ENCODE measurements around the gene PHTF2. TPM values are rescaled to one million over a fixed set of nuclear protein-coding genes. Genes with fewer than 3 reads are reported as not detected.

The PHTF2 gene
- total RNA-seq, 1 experiment from 2014 or later, result 26.7 TPM

DNA sequence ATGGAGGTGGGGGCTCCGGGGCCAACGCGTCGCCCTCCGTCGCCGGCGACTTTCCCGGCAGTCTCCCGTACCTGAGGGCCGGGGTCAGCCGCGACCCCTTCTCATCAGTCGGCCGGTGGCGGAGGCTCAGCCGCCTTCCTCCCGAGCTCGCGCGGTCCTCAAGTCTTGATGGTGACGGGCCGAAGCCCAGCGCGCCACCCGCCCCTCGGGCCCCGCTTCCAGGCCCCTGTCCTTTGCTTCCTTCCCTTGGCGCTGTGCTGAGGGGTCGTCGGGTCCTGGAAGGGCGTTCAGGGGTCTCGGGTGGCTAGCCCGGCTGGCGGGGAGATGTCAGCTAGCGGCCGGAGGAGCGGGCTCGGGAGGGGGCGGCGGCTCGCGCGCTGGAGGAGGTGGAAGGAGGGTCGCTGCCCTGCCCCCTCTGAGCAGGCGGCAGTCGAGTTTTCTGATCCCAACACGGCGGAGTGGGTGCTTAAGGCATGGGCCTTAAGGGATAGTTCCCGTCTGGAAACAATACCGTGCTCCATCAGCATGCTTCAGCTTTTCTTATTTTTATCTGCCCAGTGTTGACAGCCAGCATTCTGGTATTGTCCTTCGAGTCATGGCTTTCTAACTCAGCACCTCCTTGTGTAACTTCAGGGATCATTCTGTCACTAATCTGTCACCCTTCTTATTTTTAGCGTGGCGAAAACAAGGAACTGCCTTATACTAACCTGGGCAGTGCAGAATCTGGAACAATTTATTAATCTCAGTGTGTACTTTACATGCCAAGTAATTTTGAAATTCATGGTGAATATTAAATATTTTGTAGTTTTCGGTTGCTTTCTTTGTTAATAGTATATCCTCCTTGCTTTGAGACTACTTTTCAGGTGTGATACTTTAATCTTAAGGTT is 748 bp downstream of the PHTF2 start:
- ChIA-PET CTCF (interaction anchor here (1.7 kb wide), 1 partner anchor 148 kb away, joined by 4 read pairs; no protein-coding TSS in a partner anchor), RAD21 (ENCODE audit: low non-redundant PET in 1 of 2, low total read pairs in 2 of 2, uncharacterized antibody in 2 of 2, unreplicated experiment in 2 of 2) (no interaction called here), POLR2A (interaction anchor here (0.8 kb wide), 1 partner anchor 35 kb away, joined by 3 read pairs; no protein-coding TSS in a partner anchor)
- intact Hi-C loops (cut with micrococcal nuclease), result no loop called here
- H3K9me2 ChIP-seq (ENCODE audit: insufficient read depth), result no peaks in the 10 kb centered on the region
- H3K4me2 ChIP-seq (ENCODE audit: low read length), result peak overlapping the region; percentile 82
- no peaks in the 10 kb centered on the region for H3K36me3 ChIP-seq (ENCODE audit: control insufficient read depth in 1 of 2, insufficient read depth in 2 of 2, low read length in 2 of 2)
- H4K20me1 ChIP-seq (ENCODE audit: insufficient read depth), result no peaks in the 10 kb centered on the region
- H3K27me3 ChIP-seq (ENCODE audit: insufficient read depth, low read length), result no peaks in the 10 kb centered on the region
- ATAC-seq (no peak), DNase-seq (ENCODE audit: low read depth, low spot score) (peak; percentile 6)
- no peak overlapping the region for H2AFZ ChIP-seq (ENCODE audit: low read depth, low read length, poor library complexity, severe bottlenecking)
- TF ChIP-seq CBX3 (IDR thresholded peaks at IDR 0.05; ENCODE audit: low read depth) (no peak), CEBPB (IDR thresholded peaks at IDR 0.05; ENCODE audit: low read depth) (no peak), TCF7L2 (IDR thresholded peaks at IDR 0.05; ENCODE audit: borderline replicate concordance, extremely low read depth, insufficient read depth, insufficient read length) (no peak), SIN3A (IDR thresholded peaks at IDR 0.05; ENCODE audit: low read depth) (peak; percentile 37; the same call in 1 of the 2 replicates), EGR1 (IDR thresholded peaks at IDR 0.05; ENCODE audit: low read depth) (no peak), RAD21 (IDR thresholded peaks at IDR 0.05; ENCODE audit: low read depth) (no peak), ZFX (IDR thresholded peaks at IDR 0.05) (peak; percentile 44; the same call in 1 of the 2 replicates)
- H3K9me3 ChIP-seq (ENCODE audit: control insufficient read depth in 1 of 2, insufficient read depth in 1 of 2, low read depth in 1 of 2, low read length in 2 of 2), result no peaks in the 10 kb centered on the region
- peak overlapping the region; percentile 88 to 95 for H3K4me3 ChIP-seq (replicated peaks in 1 of 2; ENCODE audit: low read depth in 1 of 2, low read length in 2 of 2)
- peaks cover 80% of the 10 kb centered on the region for H3K79me2 ChIP-seq (ENCODE audit: insufficient read depth, low read length)
- no TSS peak for BruUV-seq (replicated peaks)
- H3K27ac ChIP-seq (ENCODE audit: low read depth, low read length), result peak overlapping the region; percentile 76
- peak overlapping the region; percentile 77 for H3K9ac ChIP-seq (ENCODE audit: low read length)
- peaks cover 3 to 17% of the 10 kb centered on the region in 2 experiments; a peak in 3 of 4 replicates for H3K4me1 ChIP-seq (ENCODE audit: control insufficient read depth in 1 of 2, insufficient read depth in 2 of 2, low read length in 2 of 2)

DNA sequence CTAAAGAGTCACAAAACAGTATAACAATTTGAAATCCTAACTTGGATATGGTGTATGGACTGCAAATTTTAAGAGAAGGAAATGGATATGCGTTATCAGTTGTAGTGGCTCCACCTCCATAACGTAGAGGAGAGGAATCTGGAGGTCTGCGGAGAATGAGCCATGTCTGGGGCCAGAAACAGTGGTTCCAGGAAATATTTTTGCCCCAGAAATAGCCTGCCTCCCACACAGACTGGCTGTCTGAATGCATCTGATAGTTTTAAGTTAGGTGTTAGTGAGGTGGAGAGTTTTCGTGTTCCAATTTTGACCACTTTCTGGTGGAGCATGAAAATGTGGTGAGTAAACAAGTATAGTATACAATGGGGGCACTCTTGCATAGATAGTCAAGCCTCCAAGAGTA is 1.6 kb downstream of the PHTF2 start:
- intact Hi-C loops (cut with micrococcal nuclease), result no loop called here
- ChIA-PET RAD21 (ENCODE audit: low non-redundant PET in 1 of 2, low total read pairs in 2 of 2, uncharacterized antibody in 2 of 2, unreplicated experiment in 2 of 2) (no interaction called here), POLR2A (no interaction called here), CTCF (no interaction called here)
- Histone ChIP-seq H3K9me2 (ENCODE audit: insufficient read depth) (no peaks in the 10 kb centered on the region), H3K79me2 (ENCODE audit: insufficient read depth, low read length) (peaks cover 77% of the 10 kb centered on the region), H2AFZ (ENCODE audit: low read depth, low read length, poor library complexity, severe bottlenecking) (no peak overlapping the region), H3K9ac (ENCODE audit: low read length) (peak overlapping the region; percentile 77; the same call in 1 of the 2 replicates), H3K27me3 (ENCODE audit: insufficient read depth, low read length) (no peaks in the 10 kb centered on the region), H3K9me3 (ENCODE audit: control insufficient read depth in 1 of 2, insufficient read depth in 1 of 2, low read depth in 1 of 2, low read length in 2 of 2) (no peaks in the 10 kb centered on the region), H3K4me1 (ENCODE audit: control insufficient read depth in 1 of 2, insufficient read depth in 2 of 2, low read length in 2 of 2) (peaks cover 3 to 17% of the 10 kb centered on the region in 2 experiments; a peak in 3 of 4 replicates), H4K20me1 (ENCODE audit: insufficient read depth) (no peaks in the 10 kb centered on the region), H3K36me3 (ENCODE audit: control insufficient read depth in 1 of 2, insufficient read depth in 2 of 2, low read length in 2 of 2) (no peaks in the 10 kb centered on the region), H3K27ac (ENCODE audit: low read depth, low read length) (no peak overlapping the region), H3K4me2 (ENCODE audit: low read length) (peak overlapping the region; percentile 82), H3K4me3 (replicated peaks in 1 of 2; ENCODE audit: low read depth in 1 of 2, low read length in 2 of 2) (peak overlapping the region; percentile 88 to 95; a peak in 2 of 4 replicates)
- ATAC-seq (no peak), DNase-seq (ENCODE audit: low read depth, low spot score) (no peak)
- BruUV-seq (replicated peaks), result no TSS peak
- no peak for TF ChIP-seq SP1 (IDR thresholded peaks at IDR 0.05; ENCODE audit: low read depth)
- no peak for TF ChIP-seq JUND (IDR thresholded peaks at IDR 0.05)
- TF ChIP-seq EGR1 (IDR thresholded peaks at IDR 0.05; ENCODE audit: low read depth), result no peak
- TF ChIP-seq POLR2A (IDR thresholded peaks at IDR 0.05; ENCODE audit: borderline replicate concordance, extremely low read depth, insufficient read depth, insufficient read length), result no peak
- TF ChIP-seq ZNF274 (IDR thresholded peaks at IDR 0.05; ENCODE audit: low read depth, low read length), result no peak
- no peak for TF ChIP-seq EZH2 (IDR thresholded peaks at IDR 0.05)
- no peak for TF ChIP-seq SRF (IDR thresholded peaks at IDR 0.05; ENCODE audit: low read depth)
- TF ChIP-seq ATF3 (IDR thresholded peaks at IDR 0.05), result no peak

Measured in HCT116 (cell line).